ENCODE measurements around the gene CCR1.
"Not testable (repeated sequence)": the region's sequence is repeated elsewhere in the genome, so short reads cannot be mapped to it uniquely, and the experiment has no call there.

The CCR1 gene

DNA sequence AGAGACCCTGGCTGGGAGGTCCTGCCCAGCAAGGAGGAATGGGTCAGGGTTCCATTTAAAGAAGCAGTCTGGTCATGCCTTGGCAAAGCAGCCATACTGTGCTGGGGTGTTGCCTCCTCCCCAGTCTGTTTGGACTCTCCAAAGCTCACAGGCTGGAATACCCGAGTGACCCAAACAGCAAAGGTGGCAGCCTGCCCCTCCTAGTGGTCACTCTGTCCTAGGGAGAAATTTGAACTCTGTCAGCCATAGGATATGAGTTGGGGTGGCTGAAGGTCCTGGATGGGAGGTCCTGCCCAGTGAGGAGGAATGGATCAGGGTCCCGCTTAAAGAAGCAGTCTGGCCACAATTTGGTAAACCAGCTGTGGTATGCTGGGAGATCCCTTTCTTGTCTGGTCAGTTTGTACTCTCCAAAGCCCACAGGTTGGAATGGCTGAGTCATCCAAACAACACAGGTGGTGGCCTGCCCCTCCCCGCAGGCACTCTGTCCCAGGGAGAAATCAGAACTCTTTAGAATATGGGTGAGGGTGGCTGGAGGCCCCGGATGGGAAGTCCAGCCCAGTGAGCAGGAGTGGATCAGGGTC, 45.0 kb downstream of the CCR1 start:
- DNase-seq (ENCODE audit: low read depth), result no peak
- TF ChIP-seq, protein P1, sequence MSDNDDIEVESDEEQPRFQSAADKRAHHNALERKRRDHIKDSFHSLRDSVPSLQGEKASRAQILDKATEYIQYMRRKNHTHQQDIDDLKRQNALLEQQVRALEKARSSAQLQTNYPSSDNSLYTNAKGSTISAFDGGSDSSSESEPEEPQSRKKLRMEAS (IDR thresholded peaks at IDR 0.05; ENCODE audit: low read depth, low read length), result no peak
- TF ChIP-seq MYC (IDR thresholded peaks at IDR 0.05; ENCODE audit: low read depth, low read length) (no peak), POLR2A (IDR thresholded peaks at IDR 0.05; ENCODE audit: extremely low read depth, insufficient read length) (no peak)
- TF ChIP-seq, protein P2, sequence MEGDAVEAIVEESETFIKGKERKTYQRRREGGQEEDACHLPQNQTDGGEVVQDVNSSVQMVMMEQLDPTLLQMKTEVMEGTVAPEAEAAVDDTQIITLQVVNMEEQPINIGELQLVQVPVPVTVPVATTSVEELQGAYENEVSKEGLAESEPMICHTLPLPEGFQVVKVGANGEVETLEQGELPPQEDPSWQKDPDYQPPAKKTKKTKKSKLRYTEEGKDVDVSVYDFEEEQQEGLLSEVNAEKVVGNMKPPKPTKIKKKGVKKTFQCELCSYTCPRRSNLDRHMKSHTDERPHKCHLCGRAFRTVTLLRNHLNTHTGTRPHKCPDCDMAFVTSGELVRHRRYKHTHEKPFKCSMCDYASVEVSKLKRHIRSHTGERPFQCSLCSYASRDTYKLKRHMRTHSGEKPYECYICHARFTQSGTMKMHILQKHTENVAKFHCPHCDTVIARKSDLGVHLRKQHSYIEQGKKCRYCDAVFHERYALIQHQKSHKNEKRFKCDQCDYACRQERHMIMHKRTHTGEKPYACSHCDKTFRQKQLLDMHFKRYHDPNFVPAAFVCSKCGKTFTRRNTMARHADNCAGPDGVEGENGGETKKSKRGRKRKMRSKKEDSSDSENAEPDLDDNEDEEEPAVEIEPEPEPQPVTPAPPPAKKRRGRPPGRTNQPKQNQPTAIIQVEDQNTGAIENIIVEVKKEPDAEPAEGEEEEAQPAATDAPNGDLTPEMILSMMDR (IDR thresholded peaks at IDR 0.05; ENCODE audit: low read depth, low read length), result no peak
- no peak overlapping the region for H3K4me3 ChIP-seq (ENCODE audit: low read depth, low read length)

DNA sequence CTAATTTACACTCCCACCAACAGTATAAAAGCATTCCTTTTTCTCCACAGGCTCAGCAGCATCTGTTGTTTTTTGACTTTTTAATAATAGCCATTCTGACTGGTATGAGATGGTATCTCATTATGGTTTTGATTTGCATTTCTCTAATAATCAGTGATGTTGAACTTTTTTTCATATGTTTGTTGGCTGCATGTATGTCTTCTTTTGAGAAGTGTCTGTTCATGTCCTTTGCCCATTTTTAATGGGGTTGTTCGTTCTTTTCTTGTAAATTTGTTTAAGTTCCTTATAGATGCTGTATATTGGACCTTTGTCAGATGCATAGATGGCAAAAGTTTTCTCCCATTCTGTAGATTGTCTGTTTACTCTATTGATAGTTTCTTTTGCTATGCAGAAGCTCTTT, 50.4 kb downstream of the CCR1 start:
- H3K4me3 ChIP-seq (ENCODE audit: low read depth, low read length); DNase-seq (ENCODE audit: low read depth): not testable (repeated sequence)

DNA sequence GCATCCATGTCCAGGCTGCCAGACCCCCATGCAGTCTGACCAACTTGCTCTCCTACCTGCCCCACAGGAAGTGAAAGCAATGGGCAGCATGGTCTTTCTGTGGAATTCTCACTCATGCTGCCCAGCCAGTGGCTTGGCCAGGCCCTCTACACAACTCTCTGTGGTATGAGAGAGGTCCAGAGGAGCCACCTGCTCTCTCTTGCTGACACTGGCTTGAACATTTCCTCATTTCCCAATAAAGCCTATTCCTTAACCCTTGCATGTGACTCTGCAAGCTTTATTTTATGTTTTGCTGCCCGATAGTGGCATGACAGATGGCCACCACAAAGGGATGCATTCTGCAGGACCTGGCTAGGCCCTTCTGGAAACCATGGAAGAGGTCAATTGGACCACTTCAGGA, 53.8 kb downstream of the CCR1 start:
- TF ChIP-seq, protein P2 (IDR thresholded peaks at IDR 0.05; ENCODE audit: low read depth, low read length), result no peak
- TF ChIP-seq MYC (IDR thresholded peaks at IDR 0.05; ENCODE audit: low read depth, low read length), result no peak
- TF ChIP-seq POLR2A (IDR thresholded peaks at IDR 0.05; ENCODE audit: extremely low read depth, insufficient read length), result no peak
- TF ChIP-seq, protein P1 (IDR thresholded peaks at IDR 0.05; ENCODE audit: low read depth, low read length), result no peak
- DNase-seq (ENCODE audit: low read depth), result no peak
- H3K4me3 ChIP-seq (ENCODE audit: low read depth, low read length), result no peak overlapping the region
